Activated CD8-positive, alpha-beta memory T cell treated with anti-CD3 and anti-CD28 coated beads for 4 hours (primary cell): ENCODE results near the gene CRYBG3.

ENCODE experiments used
- DNase-seq, 2 donors: peaks; one replicate each; pipeline ENCODE4 v3.0.0-alpha.2; 2020; ENCODE audit warnings: low read depth in 2 of 2

CRYBG3 gene

GRCh38 chr3:97942801-97943546 lies 121.2 kb downstream of the CRYBG3 start:
- DNase-seq = no peak

- DNase-seq = no peak
These were observed 126.7 kb downstream of the CRYBG3 start for GRCh38 chr3:97948351-97949109.

- no peak for DNase-seq
These were observed 127.3 kb downstream of the CRYBG3 start for GRCh38 chr3:97949110-97949485.

GRCh38 chr3:97949743-97950142 lies 127.9 kb downstream of the CRYBG3 start:
- DNase-seq = no peak

- no peak for DNase-seq
These were observed 128.5 kb downstream of the CRYBG3 start for GRCh38 chr3:97950360-97950759.

GRCh38 chr3:97952280-97952679 lies 130.5 kb downstream of the CRYBG3 start:
- DNase-seq = no peak

GRCh38 chr3:97952872-97953271 lies 131.1 kb downstream of the CRYBG3 start:
- DNase-seq = no peak

GRCh38 chr3:97954228-97954827 lies 132.5 kb downstream of the CRYBG3 start:
- no peak for DNase-seq

- DNase-seq = no peak
These were observed 134.2 kb downstream of the CRYBG3 start for GRCh38 chr3:97956051-97956450.

GRCh38 chr3:97957617-97958311 lies 136.0 kb downstream of the CRYBG3 start:
- no peak for DNase-seq

- no peak for DNase-seq
These were observed 136.6 kb downstream of the CRYBG3 start for GRCh38 chr3:97958396-97958795.

- DNase-seq = no peak
These were observed 137.0 kb downstream of the CRYBG3 start for GRCh38 chr3:97958796-97959195.

- DNase-seq = no peak
These were observed 138.1 kb downstream of the CRYBG3 start for GRCh38 chr3:97959872-97960271.

- DNase-seq = no peak
These were observed 138.7 kb downstream of the CRYBG3 start for GRCh38 chr3:97960551-97960950.

- DNase-seq = no peak
These were observed 139.4 kb downstream of the CRYBG3 start for GRCh38 chr3:97960993-97961766.

GRCh38 chr3:97967966-97968365 lies 146.2 kb downstream of the CRYBG3 start:
- DNase-seq = no peak

- DNase-seq = no peak
These were observed 146.6 kb downstream of the CRYBG3 start for GRCh38 chr3:97968376-97968775.

GRCh38 chr3:97969541-97969940 lies 147.7 kb downstream of the CRYBG3 start:
- DNase-seq = no peak

- no peak for DNase-seq
These were observed 148.3 kb downstream of the CRYBG3 start for GRCh38 chr3:97970156-97970555.

GRCh38 chr3:97970956-97971620 lies 149.3 kb downstream of the CRYBG3 start:
- no peak for DNase-seq
